Fibroblast of gingiva (primary cell): ENCODE results near the gene EVL.
"Not testable (repeated sequence)": the region's sequence is repeated elsewhere in the genome, so short reads cannot be mapped to it uniquely, and the experiment has no call there.

Experiments
- DNase-seq: peaks from one replicate; pipeline ENCODE4 v3.0.0-alpha.2; 2011; ENCODE audit warnings: low read depth

Gene EVL

DNA sequence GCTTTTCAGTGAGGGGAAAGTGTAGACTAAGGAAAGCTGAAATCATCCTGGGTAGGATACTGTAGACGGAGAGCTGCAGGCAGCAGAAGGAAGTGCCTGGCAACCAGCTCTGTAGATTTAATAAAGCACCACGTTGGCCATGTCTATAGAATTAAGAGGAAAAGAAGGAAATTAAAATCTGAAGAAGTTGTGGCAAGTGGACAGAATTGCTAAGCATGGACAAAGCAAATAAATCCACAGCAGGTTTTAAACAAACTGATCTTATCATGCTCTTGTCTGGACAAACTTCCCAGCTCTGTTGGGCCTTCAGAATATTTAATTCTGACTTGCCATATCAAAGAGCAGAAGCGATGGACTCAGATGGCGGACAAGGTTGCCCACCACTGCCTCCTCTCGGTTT lies 27.2 kb upstream of the EVL start:
- no peak for DNase-seq

GRCh38 chr14:100039903-100040302 lies 25.3 kb upstream of the EVL start:
- DNase-seq: no peak

GRCh38 chr14:100041271-100041670 lies 24.0 kb upstream of the EVL start:
- DNase-seq: no peak

DNA sequence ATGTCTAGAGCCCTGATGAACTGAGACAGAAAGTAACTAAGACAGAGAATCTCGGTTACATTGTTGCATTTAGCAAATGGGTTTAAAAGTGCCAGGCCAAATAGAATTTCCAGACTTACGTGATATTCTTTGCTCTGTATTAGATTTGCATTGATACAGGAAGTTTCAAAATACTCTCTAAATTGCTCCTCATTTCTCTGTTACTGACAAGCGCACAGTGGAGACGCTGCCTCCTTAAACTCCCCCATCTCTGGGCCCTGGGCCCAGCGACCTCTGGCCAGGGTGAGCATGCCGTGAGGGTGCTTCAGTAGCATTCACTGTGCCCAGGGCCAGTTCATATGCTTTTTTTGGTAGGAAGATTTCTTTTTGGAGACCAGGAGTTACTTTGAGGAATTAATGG lies 22.9 kb upstream of the EVL start:
- no peak for DNase-seq

GRCh38 chr14:100045642-100046344 lies 19.4 kb upstream of the EVL start:
- peak; percentile 73 for DNase-seq

GRCh38 chr14:100047600-100047999 lies 17.6 kb upstream of the EVL start:
- DNase-seq: no peak

GRCh38 chr14:100048786-100049185 lies 16.4 kb upstream of the EVL start:
- DNase-seq: no peak

- DNase-seq: peak; percentile 53
These were observed 16.0 kb upstream of the EVL start for GRCh38 chr14:100049220-100049619.

- DNase-seq: no peak
These were observed 14.1 kb upstream of the EVL start for GRCh38 chr14:100051103-100051502.

- DNase-seq: no peak
These were observed 13.7 kb upstream of the EVL start for GRCh38 chr14:100051543-100051942.

GRCh38 chr14:100052819-100053218 lies 12.4 kb upstream of the EVL start:
- DNase-seq: no peak

DNA sequence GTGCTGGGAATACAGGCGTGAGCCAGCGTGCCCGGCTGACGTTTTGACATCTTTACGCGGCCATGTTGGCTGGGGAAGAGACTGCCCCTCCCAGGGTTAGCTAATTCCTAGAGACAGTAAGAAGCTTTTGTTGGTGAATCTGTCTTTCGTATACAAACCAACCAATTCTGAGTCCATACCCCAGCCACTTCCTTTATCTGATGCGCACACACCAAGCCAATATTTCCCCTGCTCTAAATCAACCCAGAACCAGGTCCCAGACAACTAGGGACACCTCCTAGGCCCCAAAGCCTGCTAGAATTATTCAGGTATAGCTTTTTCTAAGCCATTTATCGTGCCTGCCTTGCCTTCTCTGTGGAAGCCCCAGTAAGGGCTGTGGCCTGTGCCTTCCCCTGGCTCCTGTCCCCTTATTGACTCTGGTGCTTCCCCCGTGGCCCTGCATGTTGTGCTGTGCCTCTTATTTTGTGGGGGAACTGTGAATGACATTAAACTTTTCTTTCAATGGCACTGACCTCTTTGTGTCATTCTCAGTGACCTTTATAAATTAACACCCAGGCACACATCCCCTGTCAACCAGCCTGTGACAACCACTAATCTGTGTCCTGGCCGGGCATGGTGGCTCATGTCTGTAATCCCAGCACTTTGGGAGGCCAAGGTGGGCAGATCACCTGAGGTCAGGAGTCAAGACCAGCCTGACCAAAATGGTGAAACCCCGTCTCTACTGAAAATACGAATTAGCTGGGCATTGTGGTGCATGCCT lies 10.7 kb upstream of the EVL start:
- DNase-seq: no peak

- DNase-seq: no peak
These were observed 8.8 kb upstream of the EVL start for GRCh38 chr14:100056431-100056830.

- DNase-seq: peak; percentile 30
These were observed 8.0 kb upstream of the EVL start for GRCh38 chr14:100056964-100057795.

GRCh38 chr14:100058777-100059437 lies 6.3 kb upstream of the EVL start:
- DNase-seq: no peak

GRCh38 chr14:100059438-100059781 lies 5.8 kb upstream of the EVL start:
- no peak for DNase-seq

GRCh38 chr14:100060760-100061159 lies 4.5 kb upstream of the EVL start:
- no peak for DNase-seq

- no peak for DNase-seq
These were observed 2.6 kb upstream of the EVL start for GRCh38 chr14:100062590-100062989.

DNA sequence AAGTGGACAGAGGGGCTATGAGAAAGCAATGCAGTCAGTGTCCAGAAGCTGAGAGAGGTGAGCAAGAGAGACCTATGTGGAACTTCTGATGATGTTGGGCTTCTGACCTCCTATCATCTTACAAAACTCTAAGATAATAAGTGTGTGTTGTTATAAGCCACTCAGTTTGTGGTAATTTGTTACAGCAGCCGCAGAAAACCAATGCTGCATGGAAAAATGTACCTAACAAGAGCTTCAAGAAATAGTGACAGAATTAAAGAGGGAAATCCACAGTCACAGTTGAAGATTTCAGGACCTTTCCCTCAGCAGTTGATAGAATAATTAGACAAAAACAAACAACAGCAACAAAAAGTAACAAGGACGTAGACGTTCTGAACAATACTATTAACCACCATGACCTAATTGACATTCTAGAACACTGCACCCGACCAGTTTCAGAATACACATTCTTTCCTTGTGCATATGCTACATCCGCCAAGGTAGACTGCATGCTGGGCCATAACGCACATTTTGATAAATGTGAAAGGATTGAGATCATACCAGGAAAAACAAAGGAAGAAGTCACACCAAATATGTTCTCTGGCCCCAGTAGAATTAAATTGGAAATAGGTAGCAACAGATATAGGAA lies 1.8 kb upstream of the EVL start:
- no peak for DNase-seq

GRCh38 chr14:100064335-100065092 lies 708 bp upstream of the EVL start:
- DNase-seq: not testable (repeated sequence)

DNA sequence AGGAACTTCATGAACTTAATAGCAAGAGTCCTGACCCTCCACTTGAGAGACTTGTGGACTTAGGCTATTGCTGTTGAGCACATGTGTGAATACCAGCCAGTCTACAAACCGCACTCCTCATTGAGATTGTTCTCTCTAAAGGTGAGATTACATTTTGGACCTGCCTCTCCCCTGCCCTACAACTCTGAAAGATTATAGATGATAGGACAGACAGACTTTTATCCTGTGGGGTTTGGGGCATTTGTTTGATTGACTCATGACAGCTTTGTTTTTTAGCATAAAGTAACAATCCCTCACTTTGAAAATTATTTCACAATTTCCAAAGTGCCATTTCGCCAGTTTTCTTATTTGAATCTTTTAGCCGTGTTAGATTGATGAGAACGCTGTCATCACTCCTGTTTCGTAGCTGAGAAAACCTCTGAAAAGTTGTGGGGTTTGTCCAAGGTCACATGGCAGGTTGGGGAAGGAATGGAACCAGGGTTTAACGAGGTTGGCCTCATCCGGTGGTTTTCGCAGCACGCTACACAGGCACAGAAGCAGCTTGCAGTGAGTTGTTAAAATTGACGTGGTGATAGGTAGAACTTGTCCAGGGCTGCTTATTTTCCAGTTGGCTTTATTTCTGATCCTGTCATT lies 836 bp downstream of the EVL start:
- DNase-seq: no peak
